A549 (cell line): ENCODE results near the gene NFATC2. TPM values are rescaled to one million over a fixed set of nuclear protein-coding genes. Genes with fewer than 3 reads are reported as not detected.

Experiments
- ATAC-seq, 2 experiments: fragments of 200-7000 bp in 1 of 2; fragments of >200 bp in 1 of 2; cut with Nextera tagmentation in 1 of 2; cut with Tn5 transposase in 1 of 2; 3 replicates each; pipeline versions ENCODE4 v1.8.0 to v1.9.1; 2018 to 2020; ENCODE audit warnings: mild to moderate bottlenecking in 1 of 2, moderate library complexity in 1 of 2
- CTCF ChIA-PET: fragments of 300-600 bp; sonication (Branson Sonifier 250); formaldehyde crosslinking; extraction: SDS; loops from one replicate; lab custom pipeline; 2021; ENCODE audit warnings: antibody characterized with exemption, inconsistent platforms; lab: Yijun Ruan, JAX
- POLR2A ChIA-PET: fragments of 350-600 bp; formaldehyde crosslinking; extraction: SDS; loops from one replicate; lab custom pipeline; 2021; ENCODE audit warnings: antibody characterized with exemption, inconsistent platforms; lab: Yijun Ruan, JAX
- DNase-seq, 2 experiments: peaks; one replicate each; pipeline versions ENCODE4 v3.0.0 to v3.0.0-alpha.2; 2011 to 2016; ENCODE audit warnings: low read depth in 1 of 2, low spot score in 1 of 2
- FAIRE-seq: peaks from 2 replicates; lab custom pipeline; 2011; peaks lifted over from hg19 to GRCh38; lab: Jason Lieb, UNC
- H3K27ac ChIP-seq, 2 experiments: fragments of >200 bp; sonication (Bioruptor Twin); formaldehyde crosslinking; 3 replicates each; pipeline ENCODE4 v1.5.1; 2016 to 2017
- H3K4me1 ChIP-seq: fragments of >200 bp; sonication (Bioruptor Twin); formaldehyde crosslinking; 3 replicates; pipeline ENCODE4 v1.6.1; 2016
- H3K4me2 ChIP-seq: fragments of >200 bp; sonication (Bioruptor Twin); formaldehyde crosslinking; 3 replicates; pipeline ENCODE4 v1.6.1; 2016
- H3K4me3 ChIP-seq: fragments of >200 bp; sonication (Bioruptor Twin); formaldehyde crosslinking; 3 replicates; pipeline ENCODE4 v1.5.1; 2016
- H3K9me3 ChIP-seq: fragments of >200 bp; sonication (Bioruptor Twin); formaldehyde crosslinking; 3 replicates; pipeline ENCODE4 v1.6.1; 2016
- ATOH8 ChIP-seq: fragments of 250-450 bp; sonication (Bioruptor Pico); IDR thresholded peaks from 2 replicates; pipeline ENCODE4 v1.5.0; 2020; ENCODE audit warnings: low read depth, mild to moderate bottlenecking, moderate library complexity
- BCL3 ChIP-seq: fragments of >200 bp; sonication (Bioruptor Twin); formaldehyde crosslinking; IDR thresholded peaks from 3 replicates; pipeline ENCODE4 v1.6.1; 2016
- BHLHE40 ChIP-seq: IDR thresholded peaks from 2 replicates; pipeline ENCODE4 v1.6.1; 2012; ENCODE audit warnings: low read depth, low read length, inconsistent platforms
- CBX8 ChIP-seq: fragments of 200-600 bp; sonication (generic); IDR thresholded peaks from 2 replicates; pipeline ENCODE4 v1.6.1; 2016
- ESRRA ChIP-seq: fragments of 150-350 bp; IDR thresholded peaks from 2 replicates; pipeline ENCODE4 v1.6.1; 2014; ENCODE audit warnings: mild to moderate bottlenecking, low read length, borderline replicate concordance
- FOSL2 ChIP-seq, 2 experiments: fragments of 450-650 bp in 1 of 2; fragments of >200 bp in 1 of 2; sonication (Bioruptor Twin) in 1 of 2; formaldehyde crosslinking; IDR thresholded peaks; 2 replicates each; pipeline versions ENCODE4 v1.5.0 to v1.6.1; 2016 to 2020; ENCODE audit warnings: mild to moderate bottlenecking in 1 of 2, moderate library complexity in 1 of 2
- HOXB5 ChIP-seq: fragments of 250-450 bp; sonication (Bioruptor Pico); IDR thresholded peaks from 2 replicates; pipeline ENCODE4 v1.5.0; 2020; ENCODE audit warnings: mild to moderate bottlenecking, moderate library complexity
- JUN ChIP-seq, 2 experiments: fragments of >200 bp; sonication (Bioruptor Twin); formaldehyde crosslinking; IDR thresholded peaks; 2 replicates in 1 of 2; 3 replicates in 1 of 2; pipeline ENCODE4 v1.6.1; 2016 to 2017
- JUNB ChIP-seq: fragments of >200 bp; sonication (Bioruptor Twin); formaldehyde crosslinking; IDR thresholded peaks from 2 replicates; pipeline ENCODE4 v1.6.1; 2016
- MYC ChIP-seq: IDR thresholded peaks from 2 replicates; pipeline ENCODE4 v1.6.1; 2012; ENCODE audit warnings: mild to moderate bottlenecking, inconsistent platforms, low read length, improper control_type of control experiment, borderline replicate concordance
- NR3C1 ChIP-seq: fragments of >200 bp; sonication (Bioruptor Twin); formaldehyde crosslinking; IDR thresholded peaks from 3 replicates; pipeline ENCODE4 v1.6.1; 2017
- PBX3 ChIP-seq: IDR thresholded peaks from 2 replicates; pipeline ENCODE4 v1.6.1; 2012
- POLR2AphosphoS2 ChIP-seq: conservative IDR thresholded peaks from 2 replicates; pipeline ENCODE4 v1.6.1; 2012; ENCODE audit warnings: low read length, improper control_type of control experiment, inconsistent platforms
- RAD21 ChIP-seq, 2 experiments: fragments of >200 bp in 1 of 2; sonication (Bioruptor Twin) in 1 of 2; formaldehyde crosslinking in 1 of 2; IDR thresholded peaks in 1 of 2; conservative IDR thresholded peaks in 1 of 2; 2 replicates in 1 of 2; 3 replicates in 1 of 2; pipeline ENCODE4 v1.6.1; 2012 to 2018; ENCODE audit warnings: inconsistent platforms in 1 of 2
- RCOR1 ChIP-seq: fragments of 150-350 bp; IDR thresholded peaks from 2 replicates; pipeline ENCODE4 v1.6.1; 2014; ENCODE audit warnings: antibody characterized with exemption, low read length, low read depth
- TP53 ChIP-seq: fragments of 250-450 bp; sonication (Bioruptor Pico); IDR thresholded peaks from 2 replicates; pipeline ENCODE4 v1.5.0; 2021; ENCODE audit warnings: mild to moderate bottlenecking, moderate library complexity
- ZNF302 ChIP-seq: fragments of 250-450 bp; sonication (Bioruptor Pico); IDR thresholded peaks from 2 replicates; pipeline ENCODE4 v1.9.0; 2021; ENCODE audit warnings: inconsistent platforms, mild to moderate bottlenecking, moderate library complexity
- WGBS: methylation state at CpG from one replicate; pipeline ENCODE4 v1.1.6; 2017; ENCODE audit errors: missing lambda C conversion rate; 5-methylcytosine and 5-hydroxymethylcytosine counted together
- polyA minus RNA-seq: library from RNA; depleted of rRNA, polyadenylated mRNA; stranded (reverse); fragments of >200 nt; gene quantifications from 2 replicates; pipeline ENCODE4 v1.2.3, GENCODE V29; 2011; rRNA and poly(A)+ RNA removed
- polyA plus RNA-seq, 4 experiments: library from polyadenylated mRNA; depleted of rRNA in 3 of 4; stranded (reverse); fragments of >200 nt; fragmentation: RNase III in 1 of 4; extraction: RNeasy Plus Mini Kit Qiagen cat#74134 plus additional on column Dnase treatment in 1 of 4; gene quantifications; 2 replicates in 3 of 4; 3 replicates in 1 of 4; pipeline ENCODE4 v1.2.3, GENCODE V29; 2011 to 2017
- TF ChIP-seq, protein P1 (sequence below): fragments of 150-350 bp; IDR thresholded peaks from 2 replicates; pipeline ENCODE4 v1.6.1; 2014; ENCODE audit warnings: low read depth, mild to moderate bottlenecking, low read length
- TF ChIP-seq, protein P2 (sequence below): fragments of 200-600 bp; sonication (generic); IDR thresholded peaks from 2 replicates; pipeline ENCODE4 v1.6.1; 2016; ENCODE audit warnings: antibody characterized with exemption, mild to moderate bottlenecking, moderate library complexity

The NFATC2 gene
- polyA plus RNA-seq (2011; rRNA removed) (1.6 and 2.4 TPM in 2 replicates), polyA plus RNA-seq (2017; fragmentation: RNase III; extraction: RNeasy Plus Mini Kit Qiagen cat#74134 plus additional on column Dnase treatment) (0.75 to 0.99 TPM (median 0.75 TPM) in 3 replicates), polyA minus RNA-seq (1.4 and 2.4 TPM in 2 replicates)
- polyA plus RNA-seq (2012; cell fraction: cytosol; rRNA removed), result 0.81 and 1.2 TPM in 2 replicates
- 1.7 and 1.8 TPM in 2 replicates for polyA plus RNA-seq (2012; cell fraction: nucleus; rRNA removed)

GRCh38 chr20:51542571-51543421, at the start of gene NFATC2:
NFATC2 (minus strand) TSS chr20:51542719; CDS start chr20:51542499, 220 bp downstream.
- peak within 1 kb of the TSS; percentile 60 for H3K4me2 ChIP-seq
- no peaks in the 10 kb centered on the region for H3K4me1 ChIP-seq
- FAIRE-seq, result no peak
- H3K9me3 ChIP-seq, result peaks cover 10% of the 10 kb centered on the region; the same call in 2 of the 3 replicates
- H3K4me3 ChIP-seq, result no peak within 1 kb of the TSS
- CTCF ChIA-PET, result interaction anchor here (0.6 to 3.0 kb wide), 3 partner anchors 20 to 236 kb away, joined by 3 to 10 read pairs (median 7); no protein-coding TSS in a partner anchor
- 63% methylated on average over 21 of the region's 67 CpGs for WGBS
- peak; percentile 14 to 19; a peak in 2 of 6 replicates for ATAC-seq
- DNase-seq, result no peak
- no peak within 1 kb of the TSS for H3K27ac ChIP-seq
- POLR2A ChIA-PET, result interaction anchor here (1.1 kb wide), 1 partner anchor 86 kb away, joined by 9 read pairs; no protein-coding TSS in a partner anchor
- no peak for TF ChIP-seq MYC
- no peak for TF ChIP-seq CBX8
- TF ChIP-seq ESRRA, result no peak
- TF ChIP-seq HOXB5 (CRISPR knock-in tag), result no peak
- no peak for TF ChIP-seq JUN (IDR thresholded peaks at IDR 0.05)
- TF ChIP-seq NR3C1, result no peak
- TF ChIP-seq, protein P1, sequence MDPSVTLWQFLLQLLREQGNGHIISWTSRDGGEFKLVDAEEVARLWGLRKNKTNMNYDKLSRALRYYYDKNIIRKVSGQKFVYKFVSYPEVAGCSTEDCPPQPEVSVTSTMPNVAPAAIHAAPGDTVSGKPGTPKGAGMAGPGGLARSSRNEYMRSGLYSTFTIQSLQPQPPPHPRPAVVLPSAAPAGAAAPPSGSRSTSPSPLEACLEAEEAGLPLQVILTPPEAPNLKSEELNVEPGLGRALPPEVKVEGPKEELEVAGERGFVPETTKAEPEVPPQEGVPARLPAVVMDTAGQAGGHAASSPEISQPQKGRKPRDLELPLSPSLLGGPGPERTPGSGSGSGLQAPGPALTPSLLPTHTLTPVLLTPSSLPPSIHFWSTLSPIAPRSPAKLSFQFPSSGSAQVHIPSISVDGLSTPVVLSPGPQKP, result no peak
- TF ChIP-seq ATOH8 (CRISPR knock-in tag), result no peak
- no peak for TF ChIP-seq FOSL2 (IDR thresholded peaks at IDR 0.05)
- no peak for TF ChIP-seq FOSL2 (CRISPR knock-in tag; IDR thresholded peaks at IDR 0.05)
- TF ChIP-seq JUNB, result no peak
- no peak for TF ChIP-seq TP53 (CRISPR knock-in tag)
- no peak for TF ChIP-seq RAD21 (conservative IDR thresholded peaks at IDR 0.05 in 1 of 2, IDR thresholded peaks at IDR 0.05 in 1 of 2)
- TF ChIP-seq POLR2AphosphoS2, result no peak
- TF ChIP-seq BHLHE40, result no peak
- TF ChIP-seq, protein P2, sequence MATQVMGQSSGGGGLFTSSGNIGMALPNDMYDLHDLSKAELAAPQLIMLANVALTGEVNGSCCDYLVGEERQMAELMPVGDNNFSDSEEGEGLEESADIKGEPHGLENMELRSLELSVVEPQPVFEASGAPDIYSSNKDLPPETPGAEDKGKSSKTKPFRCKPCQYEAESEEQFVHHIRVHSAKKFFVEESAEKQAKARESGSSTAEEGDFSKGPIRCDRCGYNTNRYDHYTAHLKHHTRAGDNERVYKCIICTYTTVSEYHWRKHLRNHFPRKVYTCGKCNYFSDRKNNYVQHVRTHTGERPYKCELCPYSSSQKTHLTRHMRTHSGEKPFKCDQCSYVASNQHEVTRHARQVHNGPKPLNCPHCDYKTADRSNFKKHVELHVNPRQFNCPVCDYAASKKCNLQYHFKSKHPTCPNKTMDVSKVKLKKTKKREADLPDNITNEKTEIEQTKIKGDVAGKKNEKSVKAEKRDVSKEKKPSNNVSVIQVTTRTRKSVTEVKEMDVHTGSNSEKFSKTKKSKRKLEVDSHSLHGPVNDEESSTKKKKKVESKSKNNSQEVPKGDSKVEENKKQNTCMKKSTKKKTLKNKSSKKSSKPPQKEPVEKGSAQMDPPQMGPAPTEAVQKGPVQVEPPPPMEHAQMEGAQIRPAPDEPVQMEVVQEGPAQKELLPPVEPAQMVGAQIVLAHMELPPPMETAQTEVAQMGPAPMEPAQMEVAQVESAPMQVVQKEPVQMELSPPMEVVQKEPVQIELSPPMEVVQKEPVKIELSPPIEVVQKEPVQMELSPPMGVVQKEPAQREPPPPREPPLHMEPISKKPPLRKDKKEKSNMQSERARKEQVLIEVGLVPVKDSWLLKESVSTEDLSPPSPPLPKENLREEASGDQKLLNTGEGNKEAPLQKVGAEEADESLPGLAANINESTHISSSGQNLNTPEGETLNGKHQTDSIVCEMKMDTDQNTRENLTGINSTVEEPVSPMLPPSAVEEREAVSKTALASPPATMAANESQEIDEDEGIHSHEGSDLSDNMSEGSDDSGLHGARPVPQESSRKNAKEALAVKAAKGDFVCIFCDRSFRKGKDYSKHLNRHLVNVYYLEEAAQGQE, result no peak
- TF ChIP-seq ZNF302 (CRISPR knock-in tag), result no peak
- no peak for TF ChIP-seq BCL3
- no peak for TF ChIP-seq PBX3
- no peak for TF ChIP-seq RCOR1
- TF ChIP-seq, all 56 proteins: peak for 0
